IMR-90 (cell line): ENCODE data around the gene DPY19L1. TPM values are rescaled to one million over a fixed set of nuclear protein-coding genes. Genes with fewer than 3 reads are reported as not detected.

Experiments used
- ATAC-seq: fragments of 200-7000 bp; cut with Tn5 transposase; 2 replicates; pipeline ENCODE4 v1.9.1; 2020; ENCODE audit warnings: low read depth, mild to moderate bottlenecking, moderate library complexity
- BruUV-seq: library from RNA; stranded (reverse); fragments of 400-500 nt; replicated peaks from 2 replicates; lab custom pipeline; 2021; lab: Mats Ljungman, UMichigan
- CTCF ChIA-PET: fragments of 300-600 bp; formaldehyde crosslinking; extraction: SDS; loops from one replicate; lab custom pipeline; 2021; ENCODE audit warnings: antibody characterized with exemption; lab: Yijun Ruan, JAX
- POLR2A ChIA-PET: fragments of 300-600 bp; sonication (Branson Sonifier 250); formaldehyde crosslinking; loops from one replicate; lab custom pipeline; 2022; ENCODE audit warnings: antibody characterized with exemption; ENCODE audit not compliant: unreplicated experiment; lab: Charles Lee
- DNase-seq: peaks from one replicate; pipeline ENCODE4 v3.0.0; 2013
- H2AFZ ChIP-seq: replicated peaks from 2 replicates; pipeline ENCODE3; 2013; ENCODE audit warnings: low read length, mild to moderate bottlenecking; ENCODE audit not compliant: poor library complexity
- H2AK5ac ChIP-seq: 2 replicates; pipeline ENCODE4 v1.6.1; 2013; ENCODE audit warnings: low read depth, low read length, inconsistent platforms
- H2AK9ac ChIP-seq: replicated peaks from 2 replicates; pipeline ENCODE3; 2013; ENCODE audit warnings: mild to moderate bottlenecking, low read depth, low read length, moderate library complexity; ENCODE audit not compliant: poor library complexity
- H2BK120ac ChIP-seq: 2 replicates; pipeline ENCODE4 v1.6.1; 2013; ENCODE audit warnings: low read depth, low read length, inconsistent platforms
- H2BK15ac ChIP-seq: 3 replicates; pipeline ENCODE4 v1.6.1; 2013; ENCODE audit warnings: low read depth, low read length, inconsistent platforms
- H2BK20ac ChIP-seq: 2 replicates; pipeline ENCODE4 v1.6.1; 2013; ENCODE audit warnings: low read depth, mild to moderate bottlenecking, inconsistent platforms, low read length, moderate library complexity
- H2BK5ac ChIP-seq: 2 replicates; pipeline ENCODE4 v1.6.1; 2013; ENCODE audit warnings: mild to moderate bottlenecking, low read depth, low read length, inconsistent platforms; ENCODE audit not compliant: poor library complexity, severe bottlenecking
- H3K14ac ChIP-seq: replicated peaks from 2 replicates; pipeline ENCODE4 v1.6.1; 2013; ENCODE audit warnings: low read depth, low read length, inconsistent platforms
- H3K18ac ChIP-seq: 2 replicates; pipeline ENCODE4 v1.6.1; 2013; ENCODE audit warnings: low read depth, low read length, control low read depth
- H3K23ac ChIP-seq: 2 replicates; pipeline ENCODE4 v1.6.1; 2013; ENCODE audit warnings: low read depth, low read length, inconsistent platforms
- H3K27ac ChIP-seq: 2 replicates; pipeline ENCODE4 v1.5.1; 2013; ENCODE audit warnings: mild to moderate bottlenecking, control low read depth, low read length; ENCODE audit not compliant: insufficient read depth
- H3K27me3 ChIP-seq: 2 replicates; pipeline ENCODE4 v1.6.1; 2013; ENCODE audit warnings: low read length; ENCODE audit not compliant: control insufficient read depth, insufficient read depth
- H3K36me3 ChIP-seq: 2 replicates; pipeline ENCODE4 v1.6.1; 2013; ENCODE audit warnings: low read length, mixed read lengths; ENCODE audit not compliant: control insufficient read depth, insufficient read depth
- H3K4ac ChIP-seq: 2 replicates; pipeline ENCODE4 v1.6.1; 2013; ENCODE audit warnings: low read depth, low read length, inconsistent platforms
- H3K4me1 ChIP-seq: 2 replicates; pipeline ENCODE4 v1.6.1; 2013; ENCODE audit warnings: low read length, mixed read lengths; ENCODE audit not compliant: control insufficient read depth, insufficient read depth
- H3K4me2 ChIP-seq: 2 replicates; pipeline ENCODE4 v1.6.1; 2013; ENCODE audit warnings: low read depth, mild to moderate bottlenecking, control low read depth, low read length, moderate library complexity
- H3K4me3 ChIP-seq: 2 replicates; pipeline ENCODE4 v1.5.1; 2013; ENCODE audit warnings: low read depth, mild to moderate bottlenecking, control low read depth, low read length, moderate library complexity; ENCODE audit not compliant: insufficient read depth
- H3K56ac ChIP-seq: 2 replicates; pipeline ENCODE4 v1.6.1; 2013; ENCODE audit warnings: low read length, inconsistent platforms; ENCODE audit not compliant: insufficient read depth; ENCODE audit errors: extremely low read depth
- H3K79me1 ChIP-seq, 2 experiments: 2 replicates each; pipeline ENCODE4 v1.6.1; 2013; ENCODE audit warnings: low read length in 2 of 2, inconsistent platforms in 1 of 2, low read depth in 1 of 2
- H3K9ac ChIP-seq: 2 replicates; pipeline ENCODE4 v1.6.1; 2013; ENCODE audit warnings: low read depth, low read length, control low read depth
- H3K9me1 ChIP-seq: 2 replicates; pipeline ENCODE4 v1.6.1; 2013; ENCODE audit warnings: low read length, inconsistent platforms; ENCODE audit not compliant: insufficient read depth
- H3K9me3 ChIP-seq: 2 replicates; pipeline ENCODE4 v1.6.1; 2013; ENCODE audit warnings: low read length; ENCODE audit not compliant: control insufficient read depth, insufficient read depth
- H4K20me1 ChIP-seq: 2 replicates; pipeline ENCODE4 v1.6.1; 2013; ENCODE audit warnings: low read length, inconsistent platforms; ENCODE audit not compliant: insufficient read depth
- H4K5ac ChIP-seq: 2 replicates; pipeline ENCODE4 v1.6.1; 2013; ENCODE audit warnings: mild to moderate bottlenecking, low read depth, low read length, control low read depth
- H4K8ac ChIP-seq, 2 experiments: 2 replicates each; pipeline ENCODE4 v1.6.1; 2013; ENCODE audit warnings: low read depth in 2 of 2, low read length in 2 of 2, control low read depth in 1 of 2, inconsistent platforms in 1 of 2
- H4K91ac ChIP-seq: 2 replicates; pipeline ENCODE4 v1.6.1; 2013; ENCODE audit warnings: low read depth, low read length, inconsistent platforms; ENCODE audit not compliant: insufficient read depth
- BHLHE40 ChIP-seq: fragments of 150-350 bp; IDR thresholded peaks from 2 replicates; pipeline ENCODE4 v1.6.1; 2016; ENCODE audit warnings: mild to moderate bottlenecking, low read depth, low read length
- CEBPB ChIP-seq: IDR thresholded peaks from 2 replicates; pipeline ENCODE4 v1.6.1; 2012; ENCODE audit warnings: low read depth, low read length, improper control_type of control experiment
- CHD1 ChIP-seq: IDR thresholded peaks from 2 replicates; pipeline ENCODE4 v1.6.1; 2012; ENCODE audit warnings: low read depth, low read length, improper control_type of control experiment
- FOS ChIP-seq: fragments of 150-350 bp; IDR thresholded peaks from 2 replicates; pipeline ENCODE4 v1.6.1; 2016; ENCODE audit warnings: low read depth, low read length
- MAFK ChIP-seq: IDR thresholded peaks from 2 replicates; pipeline ENCODE4 v1.6.1; 2012; ENCODE audit warnings: low read depth, low read length, improper control_type of control experiment
- MAZ ChIP-seq: IDR thresholded peaks from 2 replicates; pipeline ENCODE4 v1.6.1; 2012; ENCODE audit warnings: low read depth, mild to moderate bottlenecking, low read length, improper control_type of control experiment, moderate library complexity, borderline replicate concordance
- MXI1 ChIP-seq: IDR thresholded peaks from 2 replicates; pipeline ENCODE4 v1.6.1; 2012; ENCODE audit warnings: low read depth, mild to moderate bottlenecking, low read length, moderate library complexity, borderline replicate concordance
- NFE2L2 ChIP-seq: fragments of 150-350 bp; IDR thresholded peaks from 2 replicates; pipeline ENCODE4 v1.6.1; 2016; ENCODE audit warnings: low read depth, mild to moderate bottlenecking, low read length
- POLR2A ChIP-seq: IDR thresholded peaks from 2 replicates; pipeline ENCODE4 v1.6.1; 2012; ENCODE audit warnings: mild to moderate bottlenecking, low read depth, low read length
- RAD21 ChIP-seq: IDR thresholded peaks from 2 replicates; pipeline ENCODE4 v1.6.1; 2012; ENCODE audit warnings: low read length, improper control_type of control experiment
- RCOR1 ChIP-seq: IDR thresholded peaks from 2 replicates; pipeline ENCODE4 v1.6.1; 2012; ENCODE audit warnings: mild to moderate bottlenecking, low read length, improper control_type of control experiment; ENCODE audit not compliant: insufficient replicate concordance
- RFX5 ChIP-seq: IDR thresholded peaks from 2 replicates; pipeline ENCODE4 v1.8.0; 2012; ENCODE audit warnings: low read depth, mild to moderate bottlenecking, low read length, moderate library complexity
- SMC3 ChIP-seq: fragments of 150-350 bp; IDR thresholded peaks from 2 replicates; pipeline ENCODE4 v1.6.1; 2016; ENCODE audit warnings: low read depth, mild to moderate bottlenecking, antibody characterized with exemption, low read length, moderate library complexity
- WGBS, 2 experiments: methylation state at CpG; one replicate each; pipeline versions ENCODE4 v1.1.5 to v1.1.7; 2013; ENCODE audit warnings: missing lambda C conversion rate in 2 of 2; ENCODE audit not compliant: insufficient read length in 1 of 2; ENCODE audit errors: extremely low coverage in 2 of 2; 5-methylcytosine and 5-hydroxymethylcytosine counted together
- dilution Hi-C: fragments of 300-500 bp; cut with HindIII; formaldehyde crosslinking; loops from one replicate; pipeline ENCODE4 v1.14.3; 2018; ENCODE audit warnings: low sequenced_read_pairs; ENCODE audit not compliant: unreplicated experiment
- in situ Hi-C: fragments of 300-500 bp; cut with MboI; formaldehyde crosslinking; loops from 3 replicates; pipeline ENCODE4 v1.14.3; 2019; ENCODE audit warnings: low sequenced_read_pairs, inconsistent platforms, mixed read lengths
- intact Hi-C: fragments of 100-400 bp; cut with micrococcal nuclease; formaldehyde crosslinking; loops from 2 replicates; pipeline ENCODE4 v1.10.0; 2022
- polyA plus RNA-seq, 3 experiments: library from polyadenylated mRNA; depleted of rRNA; stranded (reverse); fragments of >200 nt; gene quantifications; 2 replicates each; pipeline ENCODE4 v1.2.3, GENCODE V29; 2012; ENCODE audit warnings: low replicate concordance in 1 of 3
- total RNA-seq: library from RNA; depleted of rRNA; stranded (reverse); fragments of >200 nt; gene quantifications from 2 replicates; pipeline ENCODE4 v1.2.3, GENCODE V29; 2012
- TF ChIP-seq, protein P1 (sequence below): fragments of 150-350 bp; IDR thresholded peaks from 2 replicates; pipeline ENCODE4 v1.6.1; 2016; ENCODE audit warnings: low read depth, mild to moderate bottlenecking, low read length, moderate library complexity, borderline replicate concordance
- TF ChIP-seq, protein P2 (sequence below): fragments of 150-350 bp; IDR thresholded peaks from 2 replicates; pipeline ENCODE4 v1.6.1; 2017; ENCODE audit warnings: mild to moderate bottlenecking, antibody characterized with exemption, low read length, low read depth
- TF ChIP-seq, protein P3 (sequence below): conservative IDR thresholded peaks from 2 replicates; pipeline ENCODE4 v1.5.1; 2012; ENCODE audit warnings: mild to moderate bottlenecking, low read depth, low read length, improper control_type of control experiment

Gene DPY19L1
- total and polyA plus RNA-seq, 2 of the 4 experiments (the other 2 are of a cell fraction) = 12.1 to 12.2 TPM

DNA sequence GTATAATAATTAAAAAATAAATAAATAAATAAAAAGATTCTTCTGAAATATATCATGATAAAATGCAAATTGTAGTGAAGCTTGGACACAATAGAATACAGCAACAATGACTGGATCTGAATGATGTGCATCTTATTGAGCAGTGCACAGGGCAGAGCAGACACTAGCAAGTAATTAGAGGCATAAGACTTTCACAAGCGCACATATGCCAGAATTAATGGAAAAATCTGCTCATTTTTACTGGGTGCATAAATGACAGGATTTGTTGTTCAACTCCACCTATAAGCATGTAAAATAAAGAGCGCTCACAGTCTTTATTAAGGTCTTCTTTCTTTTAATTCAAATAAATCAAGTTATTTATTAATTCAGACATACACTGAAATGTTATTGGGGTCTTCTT, 125.0 kb downstream of the DPY19L1 start:
- Histone ChIP-seq H3K4me2 (no peak overlapping the region), H3K4me3 (no peak overlapping the region), H2BK15ac (no peak overlapping the region), H3K9me3 (no peaks in the 10 kb centered on the region), H3K18ac (no peak overlapping the region), H4K8ac (no peak overlapping the region), H2AFZ (no peak overlapping the region), H4K91ac (no peak overlapping the region), H4K5ac (no peak overlapping the region), H3K56ac (no peak overlapping the region), H3K79me1 (no peaks in the 10 kb centered on the region), H2AK5ac (no peak overlapping the region), H3K9ac (no peak overlapping the region), H3K14ac (no peak overlapping the region), H3K4ac (no peak overlapping the region), H2BK120ac (no peak overlapping the region), H2AK9ac (no peak overlapping the region), H3K23ac (no peak overlapping the region), H3K9me1 (no peaks in the 10 kb centered on the region), H2BK5ac (no peak overlapping the region), H3K27me3 (no peaks in the 10 kb centered on the region), H2BK20ac (no peak overlapping the region), H3K27ac (no peak overlapping the region), H4K20me1 (no peaks in the 10 kb centered on the region), H3K36me3 (no peaks in the 10 kb centered on the region), H3K4me1 (no peaks in the 10 kb centered on the region)
- POLR2A ChIA-PET = no interaction called here
- no CpG with 5 or more reads among the region's 2 CpGs for WGBS, 2 experiments
- BruUV-seq = no TSS peak
- TF ChIP-seq CEBPB = no peak
- no peak for TF ChIP-seq MAZ
- TF ChIP-seq SMC3 = no peak
- no peak for TF ChIP-seq BHLHE40
- no peak for TF ChIP-seq NFE2L2
- TF ChIP-seq POLR2A = no peak
- no peak for TF ChIP-seq RCOR1
- no peak for TF ChIP-seq RFX5
- TF ChIP-seq MAFK = no peak
- TF ChIP-seq RAD21 = no peak
- no peak for TF ChIP-seq CHD1
- no peak for TF ChIP-seq FOS
- TF ChIP-seq, protein P1, sequence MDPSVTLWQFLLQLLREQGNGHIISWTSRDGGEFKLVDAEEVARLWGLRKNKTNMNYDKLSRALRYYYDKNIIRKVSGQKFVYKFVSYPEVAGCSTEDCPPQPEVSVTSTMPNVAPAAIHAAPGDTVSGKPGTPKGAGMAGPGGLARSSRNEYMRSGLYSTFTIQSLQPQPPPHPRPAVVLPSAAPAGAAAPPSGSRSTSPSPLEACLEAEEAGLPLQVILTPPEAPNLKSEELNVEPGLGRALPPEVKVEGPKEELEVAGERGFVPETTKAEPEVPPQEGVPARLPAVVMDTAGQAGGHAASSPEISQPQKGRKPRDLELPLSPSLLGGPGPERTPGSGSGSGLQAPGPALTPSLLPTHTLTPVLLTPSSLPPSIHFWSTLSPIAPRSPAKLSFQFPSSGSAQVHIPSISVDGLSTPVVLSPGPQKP = no peak
- TF ChIP-seq, protein P2, sequence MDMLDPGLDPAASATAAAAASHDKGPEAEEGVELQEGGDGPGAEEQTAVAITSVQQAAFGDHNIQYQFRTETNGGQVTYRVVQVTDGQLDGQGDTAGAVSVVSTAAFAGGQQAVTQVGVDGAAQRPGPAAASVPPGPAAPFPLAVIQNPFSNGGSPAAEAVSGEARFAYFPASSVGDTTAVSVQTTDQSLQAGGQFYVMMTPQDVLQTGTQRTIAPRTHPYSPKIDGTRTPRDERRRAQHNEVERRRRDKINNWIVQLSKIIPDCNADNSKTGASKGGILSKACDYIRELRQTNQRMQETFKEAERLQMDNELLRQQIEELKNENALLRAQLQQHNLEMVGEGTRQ = no peak
- TF ChIP-seq, protein P3, sequence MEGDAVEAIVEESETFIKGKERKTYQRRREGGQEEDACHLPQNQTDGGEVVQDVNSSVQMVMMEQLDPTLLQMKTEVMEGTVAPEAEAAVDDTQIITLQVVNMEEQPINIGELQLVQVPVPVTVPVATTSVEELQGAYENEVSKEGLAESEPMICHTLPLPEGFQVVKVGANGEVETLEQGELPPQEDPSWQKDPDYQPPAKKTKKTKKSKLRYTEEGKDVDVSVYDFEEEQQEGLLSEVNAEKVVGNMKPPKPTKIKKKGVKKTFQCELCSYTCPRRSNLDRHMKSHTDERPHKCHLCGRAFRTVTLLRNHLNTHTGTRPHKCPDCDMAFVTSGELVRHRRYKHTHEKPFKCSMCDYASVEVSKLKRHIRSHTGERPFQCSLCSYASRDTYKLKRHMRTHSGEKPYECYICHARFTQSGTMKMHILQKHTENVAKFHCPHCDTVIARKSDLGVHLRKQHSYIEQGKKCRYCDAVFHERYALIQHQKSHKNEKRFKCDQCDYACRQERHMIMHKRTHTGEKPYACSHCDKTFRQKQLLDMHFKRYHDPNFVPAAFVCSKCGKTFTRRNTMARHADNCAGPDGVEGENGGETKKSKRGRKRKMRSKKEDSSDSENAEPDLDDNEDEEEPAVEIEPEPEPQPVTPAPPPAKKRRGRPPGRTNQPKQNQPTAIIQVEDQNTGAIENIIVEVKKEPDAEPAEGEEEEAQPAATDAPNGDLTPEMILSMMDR = no peak
- TF ChIP-seq MXI1 = no peak
- DNase-seq = no peak
- intact Hi-C loops = no loop called here
- CTCF ChIA-PET = no interaction called here
- dilution Hi-C loops = no loop called here
- no peak for ATAC-seq
- in situ Hi-C loops = no loop called here
